Rectal smooth muscle tissue (tissue), 1 donor: ENCODE results near the gene ATP8B4.

Source experiments
- H3K27ac ChIP-seq: one replicate; pipeline ENCODE4 v1.7.0; 2013; ENCODE audit warnings: low read depth, low read length, inconsistent platforms
- H3K27me3 ChIP-seq: one replicate; pipeline ENCODE4 v1.7.0; 2013; ENCODE audit warnings: low read length; ENCODE audit not compliant: control insufficient read depth, insufficient read depth
- H3K36me3 ChIP-seq: one replicate; pipeline ENCODE4 v1.7.0; 2013; ENCODE audit warnings: low read length; ENCODE audit not compliant: control insufficient read depth, insufficient read depth
- H3K4me1 ChIP-seq: one replicate; pipeline ENCODE4 v1.7.0; 2013; ENCODE audit warnings: low read length; ENCODE audit not compliant: control insufficient read depth, insufficient read depth
- H3K4me3 ChIP-seq: one replicate; pipeline ENCODE4 v1.7.0; 2013; ENCODE audit warnings: low read length
- H3K9ac ChIP-seq: one replicate; pipeline ENCODE4 v1.7.0; 2013; ENCODE audit warnings: low read length

ATP8B4 gene

DNA sequence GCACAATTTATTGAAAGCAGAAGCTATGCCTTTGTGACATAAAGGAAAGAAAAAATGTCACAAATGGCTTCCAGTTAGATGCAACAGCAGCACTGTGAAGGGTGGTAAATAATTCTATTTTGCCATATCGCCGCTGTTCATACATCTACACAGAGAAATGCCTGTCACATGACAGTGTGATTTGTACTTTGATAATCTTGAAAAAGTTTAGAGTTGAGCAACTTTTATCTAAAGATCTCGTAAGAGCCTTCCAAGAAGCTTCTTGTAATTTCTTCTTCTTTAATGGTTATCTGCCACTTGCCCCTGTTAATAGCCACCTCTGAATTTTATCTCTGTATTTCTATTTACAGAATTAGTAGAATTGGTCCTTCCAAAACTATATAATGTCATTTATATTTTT, 192.3 kb downstream of the ATP8B4 start:
- Histone ChIP-seq H3K27me3 (no peaks in the 10 kb centered on the region), H3K36me3 (no peaks in the 10 kb centered on the region), H3K4me3 (no peak overlapping the region), H3K27ac (no peak overlapping the region), H3K9ac (no peak overlapping the region), H3K4me1 (no peaks in the 10 kb centered on the region)

DNA sequence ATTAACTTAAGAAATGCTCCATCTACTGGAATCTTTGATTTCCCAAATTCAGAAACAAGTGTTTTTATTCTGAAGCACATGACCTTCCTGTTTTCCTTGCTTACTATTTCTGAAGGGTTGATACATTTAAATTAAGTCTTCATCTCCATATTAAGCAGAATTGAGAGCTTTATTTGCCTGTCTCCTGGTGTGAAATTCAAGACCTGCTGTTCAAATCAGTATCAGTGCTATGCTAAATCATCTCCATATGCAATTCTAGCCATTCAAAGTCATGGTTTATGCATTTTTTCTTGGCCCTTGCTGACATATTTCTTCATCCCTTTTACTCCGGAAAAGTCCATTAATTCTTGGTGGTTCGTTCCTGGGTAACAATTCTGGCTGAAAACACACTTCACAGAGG, 195.4 kb downstream of the ATP8B4 start:
- Histone ChIP-seq H3K27me3 (no peaks in the 10 kb centered on the region), H3K27ac (no peak overlapping the region), H3K4me1 (no peaks in the 10 kb centered on the region), H3K4me3 (no peak overlapping the region), H3K36me3 (no peaks in the 10 kb centered on the region), H3K9ac (no peak overlapping the region)

GRCh38 chr15:49919034-49919433, 200.0 kb downstream of the ATP8B4 start:
- H3K27ac ChIP-seq = no peak overlapping the region
- H3K9ac ChIP-seq = no peak overlapping the region
- H3K4me3 ChIP-seq = no peak overlapping the region
- H3K4me1 ChIP-seq = no peaks in the 10 kb centered on the region
- no peaks in the 10 kb centered on the region for H3K27me3 ChIP-seq
- H3K36me3 ChIP-seq = no peaks in the 10 kb centered on the region

GRCh38 chr15:49918121-49918520, 200.9 kb downstream of the ATP8B4 start:
- no peaks in the 10 kb centered on the region for H3K27me3 ChIP-seq
- no peak overlapping the region for H3K9ac ChIP-seq
- no peaks in the 10 kb centered on the region for H3K36me3 ChIP-seq
- no peak overlapping the region for H3K4me3 ChIP-seq
- H3K27ac ChIP-seq = no peak overlapping the region
- no peaks in the 10 kb centered on the region for H3K4me1 ChIP-seq

- H3K4me3 ChIP-seq = no peak overlapping the region
- no peaks in the 10 kb centered on the region for H3K27me3 ChIP-seq
- no peaks in the 10 kb centered on the region for H3K4me1 ChIP-seq
- H3K27ac ChIP-seq = no peak overlapping the region
- no peaks in the 10 kb centered on the region for H3K36me3 ChIP-seq
- no peak overlapping the region for H3K9ac ChIP-seq
These were observed 202.0 kb downstream of the ATP8B4 start for GRCh38 chr15:49916998-49917397.

DNA sequence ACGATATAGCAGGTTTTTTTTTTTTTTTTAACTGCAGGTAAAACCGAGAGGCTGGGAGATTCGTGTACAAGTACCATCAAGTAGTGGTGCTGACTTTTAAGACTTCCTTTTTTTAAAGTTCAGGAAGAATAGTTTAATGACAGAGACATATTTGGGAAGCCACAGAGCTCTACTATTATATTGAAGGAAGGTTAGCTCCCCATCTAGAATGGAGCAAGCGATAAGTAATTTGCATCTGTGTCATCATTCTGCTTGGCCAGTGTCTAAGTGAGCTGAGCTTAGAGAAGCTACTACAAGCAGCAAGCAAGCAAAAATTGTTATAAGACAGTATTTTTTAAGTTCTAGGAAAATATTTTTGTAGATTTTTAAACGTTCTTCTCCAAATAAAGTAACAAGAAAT, 203.2 kb downstream of the ATP8B4 start:
- H3K36me3 ChIP-seq = no peaks in the 10 kb centered on the region
- no peak overlapping the region for H3K4me3 ChIP-seq
- no peak overlapping the region for H3K9ac ChIP-seq
- no peaks in the 10 kb centered on the region for H3K27me3 ChIP-seq
- no peaks in the 10 kb centered on the region for H3K4me1 ChIP-seq
- no peak overlapping the region for H3K27ac ChIP-seq

DNA sequence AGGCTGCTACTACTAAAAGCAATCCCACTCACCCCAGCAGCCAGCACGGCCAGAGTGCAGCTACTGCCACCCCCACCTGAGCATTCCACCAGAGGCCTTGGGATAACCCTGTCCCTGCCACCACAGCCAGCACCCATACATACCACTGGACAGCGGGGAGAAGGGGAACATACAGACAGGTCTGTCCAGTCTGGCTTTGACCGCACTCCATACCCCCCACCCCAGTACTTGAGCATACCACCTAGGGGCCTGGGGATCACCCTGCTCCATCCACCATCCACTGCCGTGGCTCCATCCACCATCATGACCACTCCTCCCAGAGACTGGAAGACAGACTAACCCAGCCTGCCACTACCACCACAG, 210.1 kb downstream of the ATP8B4 start:
- H3K27me3 ChIP-seq = no peaks in the 10 kb centered on the region
- no peak overlapping the region for H3K4me3 ChIP-seq
- no peak overlapping the region for H3K27ac ChIP-seq
- H3K4me1 ChIP-seq = peaks cover 3% of the 10 kb centered on the region
- no peak overlapping the region for H3K9ac ChIP-seq
- H3K36me3 ChIP-seq = no peaks in the 10 kb centered on the region

DNA sequence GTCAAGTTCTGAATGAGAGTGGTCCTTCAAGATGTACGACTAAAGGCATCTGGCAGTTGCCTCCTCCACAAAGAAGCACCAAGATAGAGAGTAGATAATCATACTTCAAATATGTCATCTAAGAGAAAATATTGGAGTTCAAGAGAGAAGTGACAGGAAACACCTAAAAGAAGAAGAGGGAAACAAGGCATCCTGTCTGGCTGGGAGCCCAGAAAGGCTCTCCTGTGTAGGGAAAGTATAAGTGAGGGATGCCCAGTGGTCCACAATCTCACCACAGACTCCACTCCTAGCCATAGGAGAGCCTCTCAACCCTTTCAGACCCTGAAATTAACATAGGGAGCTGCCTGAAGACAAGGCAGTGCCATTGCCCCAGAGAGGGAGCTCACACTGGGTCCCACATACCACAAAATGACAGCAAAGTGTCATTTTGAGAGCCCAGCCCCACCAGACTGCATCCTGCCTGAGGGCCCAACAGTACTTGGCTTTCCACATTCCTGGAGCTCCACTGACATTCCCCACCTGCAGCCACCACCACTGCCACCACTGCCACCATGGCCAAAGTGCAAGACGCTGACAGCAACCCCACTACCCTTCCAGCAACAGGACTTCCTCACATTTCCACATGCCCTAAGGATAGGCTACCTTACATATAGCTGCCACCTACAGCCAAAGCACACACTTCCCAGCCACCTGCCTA, 210.6 kb downstream of the ATP8B4 start:
- Histone ChIP-seq H3K4me3 (no peak overlapping the region), H3K36me3 (no peaks in the 10 kb centered on the region), H3K27me3 (no peaks in the 10 kb centered on the region), H3K4me1 (peaks cover 3% of the 10 kb centered on the region), H3K27ac (no peak overlapping the region), H3K9ac (no peak overlapping the region)

DNA sequence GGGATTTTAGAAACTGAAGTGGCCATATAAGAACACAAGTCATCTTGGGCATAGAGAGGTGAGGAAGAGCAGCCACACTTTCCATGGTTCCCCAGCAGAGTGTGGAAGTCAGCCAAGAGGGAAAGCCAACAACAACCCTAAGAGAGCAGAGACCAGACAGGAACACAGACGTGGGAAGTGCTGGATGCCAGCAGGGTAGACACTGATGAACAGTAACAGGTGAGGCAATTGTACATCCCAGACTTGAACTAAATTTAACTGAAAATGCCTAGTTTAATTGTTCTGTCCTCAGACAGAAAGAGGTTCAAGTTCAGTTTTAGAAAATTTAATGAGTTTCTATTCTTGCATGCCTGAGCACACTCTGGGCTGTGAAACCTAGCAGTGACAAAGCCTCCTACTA, 212.1 kb downstream of the ATP8B4 start:
- Histone ChIP-seq H3K36me3 (no peaks in the 10 kb centered on the region), H3K27me3 (no peaks in the 10 kb centered on the region), H3K4me3 (no peak overlapping the region), H3K4me1 (peaks cover 10% of the 10 kb centered on the region), H3K9ac (no peak overlapping the region), H3K27ac (no peak overlapping the region)

DNA sequence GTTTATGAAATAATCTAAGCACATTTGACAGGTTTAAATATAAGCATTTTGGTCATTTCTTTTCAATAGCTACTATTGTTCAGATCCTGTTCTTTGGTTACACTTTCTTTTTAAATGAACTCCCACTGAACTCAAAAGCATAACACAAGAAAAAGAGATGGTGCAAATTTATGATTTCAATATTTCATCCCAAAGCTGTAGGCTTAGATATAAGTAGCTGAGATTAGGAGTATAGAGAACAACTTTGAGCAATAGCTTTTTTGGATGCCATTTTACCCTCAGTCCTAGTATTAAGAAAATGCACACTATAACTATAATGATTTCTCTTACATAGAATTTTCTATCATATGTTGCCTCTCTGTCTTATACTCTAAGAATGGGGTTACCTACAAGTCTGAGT, 213.8 kb downstream of the ATP8B4 start:
- Histone ChIP-seq H3K36me3 (no peaks in the 10 kb centered on the region), H3K27ac (no peak overlapping the region), H3K4me3 (no peak overlapping the region), H3K9ac (no peak overlapping the region), H3K4me1 (peaks cover 16% of the 10 kb centered on the region), H3K27me3 (no peaks in the 10 kb centered on the region)

DNA sequence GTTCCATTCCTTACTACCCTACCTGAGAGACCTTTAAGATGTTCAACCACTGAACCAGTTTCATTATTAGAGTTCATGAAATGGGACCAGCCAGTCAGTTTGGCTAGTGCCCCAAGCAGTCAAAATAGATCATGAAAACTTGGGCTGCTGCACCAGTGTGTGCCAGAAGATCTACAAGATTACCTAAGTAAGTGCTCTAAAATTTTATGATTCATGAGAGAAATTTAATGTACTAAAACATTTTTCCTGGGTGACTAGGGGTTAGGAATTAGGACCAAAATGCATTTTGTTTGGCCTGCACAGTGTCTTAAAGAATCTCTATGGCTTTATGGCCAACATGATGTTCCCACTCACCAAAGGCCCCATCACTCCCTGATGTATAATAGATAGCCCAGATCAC, 214.7 kb downstream of the ATP8B4 start:
- Histone ChIP-seq H3K4me1 (peaks cover 23% of the 10 kb centered on the region), H3K27me3 (no peaks in the 10 kb centered on the region), H3K27ac (peak overlapping the region; percentile 52), H3K9ac (no peak overlapping the region), H3K36me3 (no peaks in the 10 kb centered on the region), H3K4me3 (no peak overlapping the region)

- Histone ChIP-seq H3K4me1 (peaks cover 23% of the 10 kb centered on the region), H3K9ac (no peak overlapping the region), H3K27ac (peak overlapping the region; percentile 75), H3K27me3 (no peaks in the 10 kb centered on the region), H3K4me3 (no peak overlapping the region), H3K36me3 (no peaks in the 10 kb centered on the region)
These were observed 216.1 kb downstream of the ATP8B4 start for GRCh38 chr15:49902685-49903501.
